NCI-H2081 (cell line): ENCODE data around the gene ARHGDIG.
A peak's percentile ranks its signal among the peaks of the same experiment; 100 is the strongest.

Experiments
- DNase-seq, 2 experiments: peaks; one replicate each; lab custom pipeline; 2025; lab: John Stamatoyannopoulos, UW

The ARHGDIG gene

GRCh38 chr16:297832-298231 is 17.4 kb downstream of the ARHGDIG start:
- no peak for DNase-seq

GRCh38 chr16:301235-301634 is 20.8 kb downstream of the ARHGDIG start:
- no peak for DNase-seq

GRCh38 chr16:301950-302349 is 21.6 kb downstream of the ARHGDIG start:
- no peak for DNase-seq

DNA sequence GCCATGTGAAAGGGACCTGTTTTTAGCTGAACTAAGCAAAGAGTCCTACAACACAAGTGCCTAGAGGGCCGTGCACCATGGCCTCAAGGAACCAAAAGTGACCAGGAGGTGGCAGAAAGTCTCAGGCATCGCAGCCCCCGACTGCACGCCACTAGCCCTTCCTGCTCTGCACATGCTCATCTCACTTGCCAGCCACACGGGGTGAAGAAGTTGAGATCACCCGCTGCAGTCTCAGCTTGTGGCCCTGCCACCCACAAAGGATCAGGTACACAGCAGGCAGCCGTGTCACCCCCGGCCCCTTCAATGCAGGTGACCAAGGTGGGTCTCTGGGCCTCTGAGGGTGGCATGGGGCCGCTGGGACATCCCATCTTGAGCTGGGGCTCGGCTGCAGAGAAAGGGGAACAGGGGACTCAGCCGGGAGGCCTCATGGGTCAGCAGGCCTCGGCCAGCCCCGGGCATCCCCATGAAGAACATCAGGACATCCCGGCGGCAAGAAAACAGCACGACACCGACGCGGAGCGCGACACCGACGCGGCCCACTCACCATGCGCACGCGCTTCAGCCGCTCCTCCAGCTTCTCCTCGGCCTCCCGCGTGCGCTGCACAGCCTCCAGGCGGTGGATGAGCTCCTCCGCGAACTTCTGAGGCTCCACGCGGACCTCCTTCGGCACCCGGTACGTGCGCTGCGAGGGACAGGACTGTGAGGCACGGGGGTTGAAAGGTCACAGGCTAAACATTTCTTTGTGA is 23.5 kb downstream of the ARHGDIG start:
- DNase-seq = no peak

GRCh38 chr16:305916-306626 is 25.7 kb downstream of the ARHGDIG start:
- DNase-seq = no peak

GRCh38 chr16:306911-307370 is 26.6 kb downstream of the ARHGDIG start:
- peak in 1 of 2 experiments; percentile 11 for DNase-seq

DNA sequence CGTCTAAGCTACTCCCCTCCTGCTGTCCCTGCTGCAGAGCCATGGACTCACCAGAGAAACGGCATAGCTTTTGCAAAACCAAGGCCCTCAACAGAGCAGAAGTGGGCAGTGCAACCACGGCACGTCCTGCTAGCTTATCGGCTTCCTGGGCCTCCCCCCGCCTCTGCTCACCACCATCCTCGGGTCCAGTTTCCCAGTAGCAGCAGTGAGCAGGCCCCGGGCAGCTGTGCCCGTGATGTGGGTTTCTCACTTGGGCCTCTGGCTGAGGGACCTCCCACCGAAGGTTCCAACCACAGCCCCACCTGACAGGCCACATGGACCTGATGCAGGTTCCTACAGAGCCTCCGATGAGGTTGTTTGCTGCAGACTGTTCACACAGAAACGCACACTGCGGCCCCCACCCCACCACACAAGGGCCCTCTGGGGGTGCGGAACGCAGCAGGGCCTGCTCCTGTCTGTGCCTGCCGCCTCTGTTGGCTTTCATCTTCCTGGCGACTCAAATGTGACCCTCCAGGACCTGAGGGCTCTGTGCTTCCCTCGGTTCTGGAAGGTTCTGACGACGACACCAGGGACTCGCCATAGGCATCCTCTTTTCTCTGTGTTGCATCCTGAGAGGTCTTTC is 27.4 kb downstream of the ARHGDIG start:
- no peak for DNase-seq

DNA sequence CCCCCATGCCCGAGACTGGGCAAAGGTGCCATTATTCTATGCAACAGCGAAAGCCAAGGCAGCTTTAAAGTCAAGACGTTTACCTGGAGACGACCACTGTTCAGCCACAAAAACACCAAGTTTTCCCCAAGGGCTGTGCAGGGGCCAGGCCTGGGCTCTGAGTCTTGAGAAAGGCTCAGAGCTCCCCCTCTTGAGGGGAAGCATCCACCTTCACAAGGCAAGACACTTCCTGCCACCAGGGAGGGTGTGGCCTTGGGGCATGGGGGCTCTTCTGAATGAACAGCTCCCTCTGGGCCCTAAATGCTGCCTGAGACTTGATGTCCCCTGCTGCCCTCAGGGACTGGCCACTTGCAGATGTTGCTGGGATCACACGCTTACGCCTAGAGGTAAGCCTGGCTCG is 29.1 kb downstream of the ARHGDIG start:
- no peak for DNase-seq

DNA sequence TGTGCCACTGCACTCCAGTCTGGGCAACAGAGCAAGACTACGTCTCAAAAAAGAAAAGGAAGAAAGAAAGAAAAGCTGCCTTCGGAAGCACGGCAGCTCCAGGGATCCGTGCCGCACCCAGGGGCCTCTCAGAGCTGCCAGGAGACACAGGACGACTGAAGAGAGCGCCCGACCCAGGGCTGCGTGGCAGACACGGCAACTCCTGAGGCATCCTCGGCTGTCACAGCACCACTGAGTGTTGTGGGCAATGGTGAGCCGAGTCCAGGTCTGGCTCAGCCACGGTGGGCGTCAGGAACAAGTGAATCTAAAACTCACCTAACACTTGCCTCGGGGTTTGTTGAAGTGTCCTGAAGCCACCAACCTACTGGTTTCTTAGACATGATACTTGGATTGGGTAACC is 31.3 kb downstream of the ARHGDIG start:
- no peak for DNase-seq

- DNase-seq = peak in 1 of 2 experiments; percentile 22
These were observed 34.0 kb downstream of the ARHGDIG start for GRCh38 chr16:314351-314750.

GRCh38 chr16:314795-315299 is 34.5 kb downstream of the ARHGDIG start:
- peak in 1 of 2 experiments; percentile 27 for DNase-seq

DNA sequence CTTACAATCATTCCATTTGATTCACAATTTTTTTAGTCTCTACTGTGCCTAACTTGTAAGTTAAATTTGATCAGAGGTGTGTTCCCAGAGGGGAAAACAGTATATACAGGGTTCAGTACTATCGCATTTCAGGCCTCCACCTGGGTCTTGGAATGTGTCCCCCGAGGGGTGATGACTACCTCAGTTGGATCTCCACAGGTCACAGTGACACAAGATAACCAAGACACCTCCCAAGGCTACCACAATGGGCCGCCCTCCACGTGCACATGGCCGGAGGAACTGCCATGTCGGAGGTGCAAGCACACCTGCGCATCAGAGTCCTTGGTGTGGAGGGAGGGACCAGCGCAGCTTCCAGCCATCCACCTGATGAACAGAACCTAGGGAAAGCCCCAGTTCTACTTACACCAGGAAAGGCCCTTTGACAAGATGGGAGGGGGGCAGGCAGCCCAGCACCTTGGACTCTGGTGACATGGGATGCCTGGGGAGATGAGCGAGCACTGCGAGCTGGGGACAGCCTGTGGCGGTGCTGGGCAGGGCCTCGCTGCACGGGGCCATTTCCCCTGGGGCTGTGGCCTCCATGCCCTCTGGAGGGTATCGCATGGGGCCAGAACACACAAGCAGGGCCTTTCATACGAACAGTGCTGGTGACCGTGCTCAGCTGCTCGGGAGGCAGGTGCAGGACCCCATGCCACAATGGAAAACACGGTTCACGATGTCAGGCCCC is 36.5 kb downstream of the ARHGDIG start:
- no peak for DNase-seq

DNA sequence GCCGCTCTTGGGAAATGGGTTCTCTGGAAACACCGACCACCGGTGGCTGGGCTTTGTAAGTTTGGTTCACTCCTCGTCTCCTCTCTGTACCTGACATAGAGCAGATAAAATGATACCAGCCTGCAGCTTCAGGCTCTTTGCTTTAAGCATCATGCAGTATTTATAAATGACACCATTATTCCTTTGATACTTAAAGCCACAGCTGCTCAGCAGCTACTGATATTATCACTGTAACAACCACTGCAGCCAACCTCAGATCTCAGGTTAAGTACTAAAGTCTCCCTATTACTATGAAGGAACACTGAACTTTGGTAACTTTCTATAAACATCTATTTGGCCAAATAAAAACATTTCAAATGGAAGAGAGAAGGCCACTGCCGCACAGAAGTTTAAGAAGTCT is 37.2 kb downstream of the ARHGDIG start:
- no peak for DNase-seq

DNA sequence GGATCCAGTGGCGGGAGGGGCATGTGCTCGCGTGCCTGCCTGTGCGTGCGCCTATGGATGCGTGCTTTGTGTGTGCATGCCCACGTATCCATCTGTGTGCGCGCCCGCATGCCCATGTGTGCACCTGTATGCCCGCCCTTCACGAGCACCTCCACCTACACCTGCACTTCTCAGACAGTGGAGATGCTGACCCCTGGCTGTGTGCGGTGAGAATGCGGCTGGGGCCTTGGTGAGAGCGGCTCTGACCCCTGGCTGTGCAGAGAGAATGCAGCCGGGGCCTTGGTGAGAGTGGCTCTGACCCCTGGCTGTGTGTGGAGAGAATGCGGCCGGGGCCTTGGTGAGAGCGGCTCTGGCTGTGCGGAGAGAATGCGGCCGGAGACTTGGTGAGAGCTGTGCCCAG is 38.2 kb downstream of the ARHGDIG start:
- no peak for DNase-seq

- DNase-seq = no peak
These were observed 39.8 kb downstream of the ARHGDIG start for GRCh38 chr16:320206-320605.

DNA sequence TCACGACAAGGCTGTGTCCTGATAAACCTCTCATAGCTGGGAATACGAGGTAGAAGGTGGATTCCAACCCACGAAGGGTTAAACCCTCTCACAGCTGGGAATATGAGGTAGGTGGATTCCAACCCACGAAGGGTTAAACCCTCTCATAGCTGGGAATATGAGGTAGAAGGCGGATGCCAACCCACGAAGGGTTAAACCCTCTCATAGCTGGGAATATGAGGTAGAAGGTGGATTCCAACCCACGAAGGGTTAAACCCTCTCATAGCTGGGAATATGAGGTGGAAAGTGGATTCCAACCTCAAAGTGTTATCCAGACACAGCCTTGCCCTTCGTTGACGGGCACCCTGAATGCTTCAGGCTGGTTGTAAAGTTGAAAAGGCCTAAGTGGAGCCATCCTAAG is 41.1 kb downstream of the ARHGDIG start:
- no peak for DNase-seq

DNA sequence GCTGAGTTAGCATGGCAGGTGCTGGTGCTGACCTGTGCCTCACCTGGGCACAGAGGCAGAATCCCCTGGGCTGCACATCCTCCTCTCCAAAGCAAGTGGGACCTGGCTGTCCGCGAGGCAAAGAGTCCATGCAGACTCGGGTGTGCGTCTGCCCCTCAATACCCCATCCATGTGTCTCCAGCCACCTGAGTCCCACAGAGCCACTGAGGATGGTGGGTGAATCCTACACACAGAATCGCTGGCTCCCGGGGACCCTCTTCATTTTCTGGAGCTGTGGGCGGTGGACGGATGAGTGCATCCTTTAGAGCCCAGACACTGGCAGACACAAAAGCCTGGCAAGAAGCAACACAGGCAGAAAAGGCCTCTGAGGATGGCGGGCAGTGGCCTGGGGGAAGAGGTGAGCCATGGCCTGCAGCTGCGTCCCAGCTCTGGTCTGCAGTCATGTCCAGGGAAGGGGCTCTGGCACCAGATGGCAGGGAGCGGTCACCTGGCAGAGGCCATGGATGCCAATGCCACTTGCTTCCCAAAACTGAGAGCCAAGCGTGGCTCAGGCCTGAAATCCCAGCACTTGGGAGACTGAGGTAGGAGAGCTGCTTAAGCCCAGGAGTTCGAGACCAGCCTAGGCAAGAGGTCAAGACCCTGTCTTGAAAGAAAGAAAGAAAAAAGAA is 42.2 kb downstream of the ARHGDIG start:
- no peak for DNase-seq

- no peak for DNase-seq
These were observed 43.7 kb downstream of the ARHGDIG start for GRCh38 chr16:324201-324450.

- no peak for DNase-seq
These were observed 44.3 kb downstream of the ARHGDIG start for GRCh38 chr16:324451-325334.

DNA sequence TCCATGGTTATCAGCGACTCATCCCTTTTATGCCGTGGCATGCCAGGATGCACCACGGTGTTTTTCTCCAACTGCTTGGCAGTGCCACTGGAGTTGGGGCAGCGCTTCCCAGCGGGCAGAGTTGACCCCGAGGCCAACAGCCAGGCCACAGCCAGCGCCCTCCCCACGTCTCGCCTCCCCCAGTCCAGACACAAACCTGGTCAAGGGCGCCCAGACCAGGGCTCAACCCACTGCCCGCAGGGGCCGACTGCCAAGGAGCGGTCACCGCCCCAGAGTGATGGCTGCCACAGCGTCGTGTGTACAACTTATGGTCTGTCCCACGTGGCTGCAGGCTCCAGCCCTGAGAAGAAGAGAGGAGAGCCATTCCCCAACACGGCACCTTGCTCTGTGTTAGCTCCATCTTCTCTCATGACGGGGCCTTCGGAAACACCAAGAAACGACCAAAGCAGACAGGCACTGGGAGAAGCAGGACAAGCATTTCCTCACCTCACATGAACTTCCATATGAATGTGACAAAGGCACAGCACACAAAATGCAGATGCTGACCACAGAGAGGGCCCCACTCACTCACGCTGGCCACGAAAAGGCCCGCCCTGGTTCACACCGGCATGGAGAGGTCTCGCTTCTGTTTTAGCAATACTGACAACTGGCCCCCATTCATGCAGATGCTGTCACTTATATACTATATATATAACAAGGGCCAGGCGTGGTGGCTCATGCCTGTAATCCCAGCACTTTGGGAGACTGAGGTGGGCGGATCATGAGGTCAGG is 45.2 kb downstream of the ARHGDIG start:
- no peak for DNase-seq
